K562 (cell line): Measurements from ENCODE around the gene B3GNT9. TPM values are rescaled to one million over a fixed set of nuclear protein-coding genes. Genes with fewer than 3 reads are reported as not detected.

Experiments
- FIP1L1 ChIP-seq: fragments of 200-400 bp; formaldehyde crosslinking; IDR thresholded peaks from 2 replicates; pipeline ENCODE4 v1.6.1; 2018; ENCODE audit warnings: mild to moderate bottlenecking, low read depth, low read length; ENCODE audit not compliant: poor library complexity, severe bottlenecking
- FOXJ3 ChIP-seq: sonication (generic); formaldehyde crosslinking; IDR thresholded peaks from 2 replicates; pipeline ENCODE4 v1.4.0; 2020; ENCODE audit warnings: mild to moderate bottlenecking, missing genetic modification reagents
- LCOR ChIP-seq: sonication (generic); formaldehyde crosslinking; IDR thresholded peaks from 2 replicates; pipeline ENCODE4 v1.8.0; 2022; ENCODE audit warnings: mild to moderate bottlenecking, missing genetic modification reagents
- MLX ChIP-seq, 2 experiments: fragments of 450-650 bp in 1 of 2; sonication (generic) in 1 of 2; formaldehyde crosslinking; conservative IDR thresholded peaks; 2 replicates each; pipeline versions ENCODE4 v1.4.0 to v1.8.1; 2020 to 2022; ENCODE audit warnings: mild to moderate bottlenecking in 1 of 2, missing genetic modification reagents in 1 of 2
- MYNN ChIP-seq, 2 experiments: sonication (generic); formaldehyde crosslinking in 1 of 2; IDR thresholded peaks; 2 replicates each; pipeline versions ENCODE4 v1.5.0 to v1.6.1; 2016 to 2020; ENCODE audit warnings: antibody characterized with exemption in 1 of 2, missing genetic modification reagents in 1 of 2
- NBN ChIP-seq: fragments of 450-650 bp; IDR thresholded peaks from 2 replicates; pipeline ENCODE4 v1.6.1; 2016; ENCODE audit warnings: low read depth, mild to moderate bottlenecking
- NR2C2 ChIP-seq, 2 experiments: fragments of 200-800 bp in 1 of 2; sonication (Bioruptor generic) in 1 of 2; sonication (generic) in 1 of 2; formaldehyde crosslinking in 1 of 2; IDR thresholded peaks; 2 replicates each; pipeline versions ENCODE4 v1.6.1 to v1.8.0; 2016 to 2022; ENCODE audit warnings: mild to moderate bottlenecking in 1 of 2, missing compliant biosample characterization in 1 of 2, missing genetic modification characterization in 1 of 2, missing genetic modification reagents in 1 of 2
- POLR2B ChIP-seq: fragments of 450-650 bp; IDR thresholded peaks from 2 replicates; pipeline ENCODE4 v1.6.1; 2018; ENCODE audit warnings: low read depth; ENCODE audit not compliant: partially characterized antibody
- SREBF2 ChIP-seq: sonication (generic); formaldehyde crosslinking; IDR thresholded peaks from 2 replicates; pipeline ENCODE4 v1.4.0; 2020; ENCODE audit warnings: mild to moderate bottlenecking, missing genetic modification reagents
- YY1 ChIP-seq, 3 experiments: IDR thresholded peaks; 2 replicates each; pipeline ENCODE4 v1.6.1; 2011; ENCODE audit warnings: low read length in 2 of 3, mild to moderate bottlenecking in 2 of 3, moderate library complexity in 2 of 3, borderline replicate concordance in 1 of 3, control low read depth in 1 of 3, low read depth in 1 of 3; ENCODE audit not compliant: insufficient read depth in 3 of 3, insufficient replicate concordance in 2 of 3, control insufficient read depth in 1 of 3, insufficient read length in 1 of 3; ENCODE audit errors: extremely low read depth in 1 of 3
- ZBTB1 ChIP-seq: sonication (generic); formaldehyde crosslinking; IDR thresholded peaks from 2 replicates; pipeline ENCODE4 v1.8.1; 2023; ENCODE audit warnings: missing genetic modification reagents, low read depth, mild to moderate bottlenecking, borderline replicate concordance
- ZNF121 ChIP-seq: sonication (generic); formaldehyde crosslinking; conservative IDR thresholded peaks from 2 replicates; pipeline ENCODE4 v1.8.0; 2022; ENCODE audit warnings: missing genetic modification reagents
- ZNF655 ChIP-seq: fragments of 250-450 bp; sonication (Bioruptor Pico); IDR thresholded peaks from 2 replicates; pipeline ENCODE4 v1.5.0; 2021
- polyA plus RNA-seq, 8 experiments: library from polyadenylated mRNA; depleted of rRNA in 4 of 8; stranded (reverse) in 5 of 8; unstranded in 3 of 8; fragments of >200 nt; fragmentation: Nextera tagmentation in 2 of 8; fragmentation: Illumina TruSeq in 1 of 8; extraction: Ambion mirVana in 2 of 8; extraction: Trizol in 1 of 8; gene quantifications; 2 replicates each; pipeline versions ENCODE4 v1.2.1 to v1.2.3, GENCODE V29; 2011 to 2014; ENCODE audit warnings: inconsistent platforms in 1 of 8, missing spikeins in 1 of 8
- total RNA-seq, 7 experiments: library from RNA; depleted of rRNA in 6 of 7; stranded (reverse); fragments of >200 nt in 6 of 7; fragmentation: Illumina TruSeq in 2 of 7; extraction: Trizol in 2 of 7; gene quantifications; 2 replicates each; pipeline versions ENCODE4 v1.2.1 to v1.2.3, GENCODE V29; 2011 to 2021; ENCODE audit warnings: low replicate concordance in 1 of 7
- TF ChIP-seq, protein P1 (sequence below), 2 experiments: fragments of 450-650 bp in 1 of 2; sonication (generic) in 1 of 2; formaldehyde crosslinking in 1 of 2; IDR thresholded peaks; 2 replicates each; pipeline versions ENCODE4 v1.7.1 to v1.9.0; 2016 to 2022; ENCODE audit warnings: inconsistent platforms in 1 of 2, mild to moderate bottlenecking in 1 of 2, missing genetic modification reagents in 1 of 2

B3GNT9 gene
- total and polyA plus RNA-seq, 9 of the 15 experiments (the other 6 are each of a cell fraction or from before 2014, with no cell fraction given): 0.01 to 1.8 (median 1.1) TPM; not detected in 1

- TF ChIP-seq, protein P1, sequence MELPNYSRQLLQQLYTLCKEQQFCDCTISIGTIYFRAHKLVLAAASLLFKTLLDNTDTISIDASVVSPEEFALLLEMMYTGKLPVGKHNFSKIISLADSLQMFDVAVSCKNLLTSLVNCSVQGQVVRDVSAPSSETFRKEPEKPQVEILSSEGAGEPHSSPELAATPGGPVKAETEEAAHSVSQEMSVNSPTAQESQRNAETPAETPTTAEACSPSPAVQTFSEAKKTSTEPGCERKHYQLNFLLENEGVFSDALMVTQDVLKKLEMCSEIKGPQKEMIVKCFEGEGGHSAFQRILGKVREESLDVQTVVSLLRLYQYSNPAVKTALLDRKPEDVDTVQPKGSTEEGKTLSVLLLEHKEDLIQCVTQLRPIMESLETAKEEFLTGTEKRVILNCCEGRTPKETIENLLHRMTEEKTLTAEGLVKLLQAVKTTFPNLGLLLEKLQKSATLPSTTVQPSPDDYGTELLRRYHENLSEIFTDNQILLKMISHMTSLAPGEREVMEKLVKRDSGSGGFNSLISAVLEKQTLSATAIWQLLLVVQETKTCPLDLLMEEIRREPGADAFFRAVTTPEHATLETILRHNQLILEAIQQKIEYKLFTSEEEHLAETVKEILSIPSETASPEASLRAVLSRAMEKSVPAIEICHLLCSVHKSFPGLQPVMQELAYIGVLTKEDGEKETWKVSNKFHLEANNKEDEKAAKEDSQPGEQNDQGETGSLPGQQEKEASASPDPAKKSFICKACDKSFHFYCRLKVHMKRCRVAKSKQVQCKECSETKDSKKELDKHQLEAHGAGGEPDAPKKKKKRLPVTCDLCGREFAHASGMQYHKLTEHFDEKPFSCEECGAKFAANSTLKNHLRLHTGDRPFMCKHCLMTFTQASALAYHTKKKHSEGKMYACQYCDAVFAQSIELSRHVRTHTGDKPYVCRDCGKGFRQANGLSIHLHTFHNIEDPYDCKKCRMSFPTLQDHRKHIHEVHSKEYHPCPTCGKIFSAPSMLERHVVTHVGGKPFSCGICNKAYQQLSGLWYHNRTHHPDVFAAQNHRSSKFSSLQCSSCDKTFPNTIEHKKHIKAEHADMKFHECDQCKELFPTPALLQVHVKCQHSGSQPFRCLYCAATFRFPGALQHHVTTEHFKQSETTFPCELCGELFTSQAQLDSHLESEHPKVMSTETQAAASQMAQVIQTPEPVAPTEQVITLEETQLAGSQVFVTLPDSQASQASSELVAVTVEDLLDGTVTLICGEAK (IDR thresholded peaks at IDR 0.05): peak; percentile 66
- TF ChIP-seq, protein P1 (CRISPR knock-in tag; IDR thresholded peaks at IDR 0.05): no peak
- TF ChIP-seq NR2C2 (CRISPR knock-in tag; IDR thresholded peaks at IDR 0.05) (peak; percentile 77), NR2C2 (tag; IDR thresholded peaks at IDR 0.05) (no peak), YY1 (IDR thresholded peaks at IDR 0.05; ENCODE audit: borderline replicate concordance in 1 of 3, control insufficient read depth in 1 of 3, extremely low read depth in 1 of 3, insufficient read depth in 3 of 3, insufficient read length in 1 of 3, insufficient replicate concordance in 2 of 3, low read depth in 1 of 3, low read length in 2 of 3) (peak in 2 of 3 experiments; percentile 63), POLR2B (no peak), FIP1L1 (peak; percentile 32), MYNN (IDR thresholded peaks at IDR 0.05) (peak; percentile 66), MYNN (CRISPR knock-in tag; IDR thresholded peaks at IDR 0.05) (no peak), MLX (CRISPR knock-in tag; conservative IDR thresholded peaks at IDR 0.05) (no peak), FOXJ3 (CRISPR knock-in tag) (no peak), ZNF655 (CRISPR knock-in tag) (no peak), ZBTB1 (CRISPR knock-in tag) (peak; percentile 50; the same call in 1 of the 2 replicates), ZNF121 (no peak), LCOR (CRISPR knock-in tag) (peak; percentile 94), SREBF2 (CRISPR knock-in tag) (no peak), NBN (0 out of 2 replicates have a peak, but pooled peaks have one; percentile 61)
Measured at GRCh38 chr16:67184995-67185650, 34.3 kb upstream of the B3GNT9 start (continued).
